Dendritic cell treated with granulocyte-macrophage colony-stimulating factor and Interleukin-4, amounts not matched to agents 40 ng/mL and 50 ng/mL, for 4 days (primary cell): ENCODE measurements around the gene AKT2.
A peak's percentile ranks its signal among the peaks of the same experiment; 100 is the strongest.

Experiments
- H3K27ac Mint-ChIP-seq: one replicate; pipeline ENCODE4 v1.8.0; 2022; ENCODE audit warnings: mild to moderate bottlenecking, mixed read lengths
- H3K27me3 Mint-ChIP-seq: one replicate; pipeline ENCODE4 v1.8.0; 2022; ENCODE audit warnings: mild to moderate bottlenecking, mixed read lengths
- H3K36me3 Mint-ChIP-seq: one replicate; pipeline ENCODE4 v1.8.0; 2022; ENCODE audit warnings: low read depth, mixed read lengths
- H3K4me1 Mint-ChIP-seq: one replicate; pipeline ENCODE4 v1.8.0; 2022; ENCODE audit warnings: low read depth, mixed read lengths
- H3K4me3 Mint-ChIP-seq: one replicate; pipeline ENCODE4 v1.8.0; 2022; ENCODE audit warnings: mild to moderate bottlenecking, moderate library complexity, mixed read lengths
- H3K9me3 Mint-ChIP-seq: one replicate; pipeline ENCODE4 v1.8.0; 2022; ENCODE audit warnings: mixed read lengths
- intact Hi-C: fragments of 100-400 bp; cut with micrococcal nuclease; formaldehyde crosslinking; loops from one replicate; pipeline ENCODE4 v1.15.0; 2022

The AKT2 gene

GRCh38 chr19:40246292-40247073 is 38.7 kb downstream of the AKT2 start:
- H3K4me3 Mint-ChIP-seq = no peak overlapping the region
- H3K36me3 Mint-ChIP-seq = peaks cover 62% of the 10 kb centered on the region
- H3K9me3 Mint-ChIP-seq = no peaks in the 10 kb centered on the region
- no peaks in the 10 kb centered on the region for H3K27me3 Mint-ChIP-seq
- peaks cover 27% of the 10 kb centered on the region for H3K4me1 Mint-ChIP-seq
- peak overlapping the region; percentile 33 for H3K27ac Mint-ChIP-seq
- intact Hi-C loops = no loop called here

DNA sequence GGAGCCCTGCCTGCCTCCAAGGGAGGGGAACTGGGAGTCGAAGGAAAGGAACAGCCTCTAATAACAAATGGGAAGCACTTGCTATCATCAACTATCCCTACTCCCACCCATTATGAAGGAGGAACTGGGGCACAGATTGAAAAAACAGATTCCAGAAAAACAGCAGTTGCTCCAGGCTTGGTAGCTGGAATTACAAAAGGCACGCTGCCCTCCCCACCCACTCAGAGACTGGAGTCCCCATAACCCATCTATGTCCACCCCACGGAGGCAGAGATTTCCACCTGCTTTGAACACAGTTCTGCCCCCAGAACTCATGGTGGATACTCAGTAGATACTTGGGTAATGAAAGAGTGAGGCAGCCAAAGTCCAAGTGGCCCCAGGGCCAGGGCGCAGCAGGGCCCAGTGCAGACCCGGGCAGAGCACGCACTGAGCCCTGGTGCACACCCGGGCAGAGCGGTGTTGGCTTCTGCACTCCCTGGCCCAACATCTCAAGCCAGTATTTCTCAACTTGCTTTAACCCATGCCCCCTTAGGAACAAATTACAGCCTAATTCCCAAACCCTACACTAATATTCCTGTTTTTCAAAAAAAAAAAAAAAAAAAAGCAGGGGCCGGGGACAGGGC is 39.5 kb downstream of the AKT2 start:
- Mint-ChIP-seq H3K27me3 (no peaks in the 10 kb centered on the region), H3K27ac (peak overlapping the region; percentile 33), H3K9me3 (no peaks in the 10 kb centered on the region), H3K4me1 (peaks cover 27% of the 10 kb centered on the region), H3K4me3 (no peak overlapping the region), H3K36me3 (peaks cover 67% of the 10 kb centered on the region)
- intact Hi-C loops = no loop called here

- Mint-ChIP-seq H3K4me3 (no peak overlapping the region), H3K27me3 (no peaks in the 10 kb centered on the region), H3K4me1 (peaks cover 27% of the 10 kb centered on the region), H3K36me3 (peaks cover 67% of the 10 kb centered on the region), H3K27ac (no peak overlapping the region), H3K9me3 (no peaks in the 10 kb centered on the region)
- intact Hi-C loops = no loop called here
Observed at GRCh38 chr19:40244579-40245317, 40.4 kb downstream of the AKT2 start.

DNA sequence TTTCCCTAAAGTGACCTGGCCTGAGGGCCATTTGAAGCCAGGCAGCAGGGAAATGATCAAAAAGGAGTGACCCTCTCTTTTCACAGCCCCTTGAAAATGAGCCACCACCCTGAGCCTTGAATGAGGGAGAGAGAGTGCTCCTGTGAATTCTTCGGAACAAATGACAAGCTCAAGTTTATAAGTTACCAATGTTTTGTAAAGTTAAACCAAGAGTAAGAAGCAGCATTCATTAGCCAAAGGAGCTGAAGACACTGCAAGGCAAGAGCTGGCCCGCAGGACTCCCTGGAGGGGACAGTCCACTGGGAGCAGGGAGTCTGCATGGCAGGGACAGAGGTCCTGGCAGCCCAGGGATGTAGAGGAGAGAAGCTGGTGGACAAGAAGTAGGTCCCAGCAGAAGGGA is 42.0 kb downstream of the AKT2 start:
- Mint-ChIP-seq H3K4me3 (no peak overlapping the region), H3K36me3 (peaks cover 68% of the 10 kb centered on the region), H3K9me3 (no peaks in the 10 kb centered on the region), H3K4me1 (peaks cover 22% of the 10 kb centered on the region), H3K27ac (no peak overlapping the region), H3K27me3 (no peaks in the 10 kb centered on the region)
- intact Hi-C loops = no loop called here

GRCh38 chr19:40242480-40242879 is 42.7 kb downstream of the AKT2 start:
- Mint-ChIP-seq H3K27me3 (no peaks in the 10 kb centered on the region), H3K4me1 (peaks cover 20% of the 10 kb centered on the region), H3K9me3 (no peaks in the 10 kb centered on the region), H3K27ac (no peak overlapping the region), H3K36me3 (peaks cover 68% of the 10 kb centered on the region), H3K4me3 (no peak overlapping the region)
- intact Hi-C loops = no loop called here

DNA sequence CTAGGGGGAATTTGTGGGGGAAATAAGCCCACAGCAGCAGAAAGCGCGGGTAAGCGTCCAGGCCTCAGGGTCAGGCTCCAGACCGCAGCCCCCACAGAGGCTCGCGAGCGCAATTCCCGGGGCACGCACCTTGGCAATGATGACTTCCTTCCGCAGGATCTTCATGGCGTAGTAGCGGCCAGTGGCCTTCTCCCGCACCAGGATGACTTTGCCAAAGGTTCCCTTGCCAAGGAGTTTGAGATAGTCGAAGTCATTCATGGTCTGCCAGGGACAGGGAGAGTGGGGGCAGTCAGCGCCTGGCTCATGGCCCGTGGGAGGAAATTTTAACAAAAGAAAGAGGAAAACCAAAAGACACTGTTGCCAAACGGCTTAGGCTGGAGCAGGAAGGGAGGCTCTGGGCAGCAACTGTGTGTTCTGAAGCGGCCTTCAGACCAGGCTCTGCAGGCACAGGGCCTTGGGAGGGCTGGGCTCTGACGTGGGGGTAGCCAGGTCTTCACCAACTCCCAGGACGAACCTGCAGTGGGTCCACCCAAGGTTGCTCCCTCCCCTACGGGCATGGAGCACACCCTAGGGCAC is 43.2 kb downstream of the AKT2 start:
- H3K27ac Mint-ChIP-seq = no peak overlapping the region
- H3K27me3 Mint-ChIP-seq = no peaks in the 10 kb centered on the region
- peaks cover 73% of the 10 kb centered on the region for H3K36me3 Mint-ChIP-seq
- no peaks in the 10 kb centered on the region for H3K9me3 Mint-ChIP-seq
- H3K4me3 Mint-ChIP-seq = no peak overlapping the region
- intact Hi-C loops = no loop called here
- H3K4me1 Mint-ChIP-seq = peaks cover 20% of the 10 kb centered on the region

DNA sequence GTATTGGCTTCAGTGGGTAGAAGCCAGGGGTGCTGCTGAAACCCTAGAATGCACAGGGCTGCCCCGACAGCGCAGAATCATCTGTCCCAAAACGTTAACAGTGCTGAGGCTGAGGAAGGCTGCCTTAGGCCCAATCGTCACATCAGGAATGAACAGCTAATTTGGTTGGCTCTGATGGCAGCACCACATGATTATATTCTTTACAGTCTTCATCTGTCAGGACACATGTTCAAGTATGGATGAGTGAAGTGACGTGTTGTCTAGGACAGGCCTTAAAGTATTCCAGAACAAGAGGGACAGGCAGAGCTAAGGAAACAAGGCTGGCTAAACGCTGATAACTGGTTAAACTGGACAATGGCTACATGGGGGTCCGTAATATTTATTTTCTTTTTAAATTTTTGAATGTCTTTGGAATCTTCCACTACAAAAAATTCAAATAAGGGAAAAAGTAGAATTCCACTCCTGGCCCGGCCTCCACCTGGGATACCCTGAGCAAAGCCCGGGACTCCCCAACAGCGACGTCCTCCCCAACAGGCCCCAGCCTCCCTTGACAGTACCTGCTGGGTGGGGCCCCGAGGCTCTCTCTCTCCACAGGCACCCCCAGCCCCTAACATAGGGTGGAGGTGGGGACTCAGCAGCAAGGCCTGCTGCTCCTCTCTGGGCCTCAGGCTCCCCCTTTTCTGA is 43.9 kb downstream of the AKT2 start:
- intact Hi-C loops = no loop called here
- H3K27me3 Mint-ChIP-seq = no peaks in the 10 kb centered on the region
- no peak overlapping the region for H3K4me3 Mint-ChIP-seq
- peaks cover 17% of the 10 kb centered on the region for H3K4me1 Mint-ChIP-seq
- no peak overlapping the region for H3K27ac Mint-ChIP-seq
- no peaks in the 10 kb centered on the region for H3K9me3 Mint-ChIP-seq
- peaks cover 80% of the 10 kb centered on the region for H3K36me3 Mint-ChIP-seq

DNA sequence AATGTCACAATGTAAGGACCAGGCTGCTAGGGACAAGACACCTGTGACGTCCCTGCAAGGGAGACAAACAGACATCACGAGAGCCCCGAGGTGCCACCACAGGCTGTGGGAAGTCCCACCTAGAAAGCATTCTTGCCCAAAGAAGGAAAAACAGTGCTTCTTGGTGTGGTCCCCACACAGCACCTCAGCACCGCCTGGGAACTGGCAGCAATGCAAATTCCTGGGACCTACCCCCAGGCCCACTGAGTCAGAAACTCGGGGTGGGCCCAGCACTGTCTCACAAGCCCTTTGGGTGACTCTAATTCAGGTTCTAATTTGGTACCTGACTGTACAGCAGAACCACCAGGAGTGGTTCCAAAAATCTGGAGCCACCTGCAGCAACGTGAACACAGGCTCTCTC is 44.8 kb downstream of the AKT2 start:
- intact Hi-C loops = no loop called here
- Mint-ChIP-seq H3K36me3 (peaks cover 89% of the 10 kb centered on the region), H3K27ac (no peak overlapping the region), H3K4me3 (no peak overlapping the region), H3K9me3 (no peaks in the 10 kb centered on the region), H3K27me3 (no peaks in the 10 kb centered on the region), H3K4me1 (peaks cover 8% of the 10 kb centered on the region)

DNA sequence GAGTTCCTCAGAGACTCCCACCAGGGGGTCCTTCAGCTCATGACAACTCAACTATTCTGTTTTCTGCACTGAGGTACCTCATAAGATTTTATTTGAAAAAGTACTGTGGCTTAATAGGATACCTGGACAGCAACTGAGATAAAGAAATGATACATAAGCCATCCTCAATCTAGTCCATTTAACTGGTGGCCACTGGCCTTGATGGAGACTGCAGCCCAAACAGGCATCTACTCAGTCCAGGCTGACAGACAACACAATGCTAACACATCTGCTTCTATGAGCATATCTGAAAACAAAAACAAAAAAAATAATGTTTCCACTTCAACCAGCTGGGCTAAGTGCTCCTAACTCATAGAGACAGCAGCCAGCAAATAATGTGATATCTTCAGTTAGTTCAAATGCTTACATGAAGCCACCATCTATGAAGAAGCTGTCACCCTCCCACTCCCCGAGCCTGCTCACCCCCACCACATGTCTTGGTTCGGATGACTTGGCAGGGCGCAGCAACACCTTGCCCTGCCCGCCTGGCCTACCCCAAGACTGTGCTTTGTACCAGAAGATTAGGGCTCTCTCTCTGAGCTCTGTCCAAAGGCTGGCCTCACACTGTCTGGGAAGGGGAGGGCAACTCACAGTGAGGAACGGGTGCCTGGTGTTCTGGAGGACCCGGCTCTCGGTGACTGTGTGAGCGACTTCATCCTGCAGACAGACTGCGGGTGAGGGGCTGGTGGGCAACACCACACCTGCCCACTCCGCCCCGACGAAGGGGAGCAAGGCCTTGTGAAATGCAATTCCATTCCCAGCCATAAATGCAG is 45.5 kb downstream of the AKT2 start:
- H3K27me3 Mint-ChIP-seq = no peaks in the 10 kb centered on the region
- H3K4me3 Mint-ChIP-seq = no peak overlapping the region
- peaks cover under 1% of the 10 kb centered on the region for H3K4me1 Mint-ChIP-seq
- no peak overlapping the region for H3K27ac Mint-ChIP-seq
- peaks cover 94% of the 10 kb centered on the region for H3K36me3 Mint-ChIP-seq
- no peaks in the 10 kb centered on the region for H3K9me3 Mint-ChIP-seq
- intact Hi-C loops = no loop called here

DNA sequence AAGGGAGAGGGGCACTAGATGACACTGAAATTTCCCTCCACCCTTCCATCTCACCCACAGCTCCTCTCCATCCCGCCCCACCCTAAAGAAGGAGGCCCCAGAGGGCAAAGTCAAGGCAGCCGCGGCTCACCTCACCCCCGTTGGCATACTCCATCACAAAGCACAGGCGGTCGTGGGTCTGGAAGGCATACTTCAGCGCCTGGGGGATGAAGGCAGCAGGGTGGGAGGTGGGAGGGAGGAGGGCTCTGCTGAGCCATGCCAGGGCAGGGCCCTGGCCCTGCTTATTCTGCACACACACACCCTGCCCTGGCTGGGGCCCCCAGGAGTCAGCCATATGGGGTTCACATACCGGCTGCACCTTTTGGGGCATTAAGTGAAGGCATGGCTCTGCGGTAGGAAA is 46.4 kb downstream of the AKT2 start:
- intact Hi-C loops = no loop called here
- Mint-ChIP-seq H3K9me3 (no peaks in the 10 kb centered on the region), H3K4me3 (no peak overlapping the region), H3K4me1 (peaks cover 5% of the 10 kb centered on the region), H3K36me3 (peaks cover 97% of the 10 kb centered on the region), H3K27ac (no peak overlapping the region), H3K27me3 (no peaks in the 10 kb centered on the region)

GRCh38 chr19:40237791-40238190 is 47.4 kb downstream of the AKT2 start:
- Mint-ChIP-seq H3K36me3 (peaks cover 100% of the 10 kb centered on the region), H3K4me3 (no peak overlapping the region), H3K9me3 (no peaks in the 10 kb centered on the region), H3K27ac (no peak overlapping the region), H3K27me3 (no peaks in the 10 kb centered on the region), H3K4me1 (peaks cover 5% of the 10 kb centered on the region)
- intact Hi-C loops = no loop called here

DNA sequence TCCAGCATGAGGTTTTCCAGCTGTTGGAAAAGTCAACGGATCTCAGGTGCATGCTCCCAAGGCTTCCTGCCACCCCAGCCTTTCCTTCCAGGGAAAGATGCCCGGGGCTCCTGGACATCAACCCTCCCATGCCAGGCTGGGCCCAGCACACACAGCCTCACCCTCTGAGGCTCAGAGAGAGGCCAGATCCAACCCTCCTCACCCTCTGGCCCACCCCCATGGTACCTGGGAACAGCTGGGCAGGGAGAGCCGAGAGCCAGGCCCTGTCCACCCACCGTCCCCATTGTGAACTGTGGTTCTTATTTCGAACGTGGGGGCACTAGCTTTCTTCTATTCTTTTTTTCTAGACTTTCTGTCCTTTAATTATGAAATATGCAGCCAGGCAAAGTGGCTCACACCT is 48.8 kb downstream of the AKT2 start:
- H3K27ac Mint-ChIP-seq = no peak overlapping the region
- H3K4me1 Mint-ChIP-seq = peaks cover 5% of the 10 kb centered on the region
- H3K36me3 Mint-ChIP-seq = peaks cover 95% of the 10 kb centered on the region
- intact Hi-C loops = no loop called here
- no peak overlapping the region for H3K4me3 Mint-ChIP-seq
- H3K27me3 Mint-ChIP-seq = peaks cover 1% of the 10 kb centered on the region
- H3K9me3 Mint-ChIP-seq = no peaks in the 10 kb centered on the region

GRCh38 chr19:40236026-40236355 is 49.2 kb downstream of the AKT2 start:
- Mint-ChIP-seq H3K27ac (no peak overlapping the region), H3K27me3 (peaks cover 3% of the 10 kb centered on the region), H3K4me3 (no peak overlapping the region), H3K4me1 (peaks cover 5% of the 10 kb centered on the region), H3K36me3 (peaks cover 92% of the 10 kb centered on the region), H3K9me3 (no peaks in the 10 kb centered on the region)
- intact Hi-C loops = no loop called here
